Activated T-helper 2 cell treated with anti-CD3 and anti-CD28 coated beads, Interferon-gamma antibody, Interleukin-2, Interleukin-4, amounts not matched to agents 10 μg/mL and 5 μg/mL and 100 μg/mL, durations not matched to agents 14 hours and 24 hours and 36 hours (primary cell): ENCODE results near the gene MYO19. TPM values are rescaled to one million over a fixed set of nuclear protein-coding genes. Genes with fewer than 3 reads are reported as not detected.

Experiments
- DNase-seq: peaks from one replicate; pipeline ENCODE4 v3.0.0; 2021; ENCODE audit warnings: low spot score
- H3K27ac Mint-ChIP-seq: one replicate; pipeline ENCODE4 v1.8.0; 2021; ENCODE audit warnings: mixed read lengths
- H3K27me3 Mint-ChIP-seq: one replicate; pipeline ENCODE4 v1.8.0; 2021; ENCODE audit warnings: low read depth, mixed read lengths
- H3K36me3 Mint-ChIP-seq: one replicate; pipeline ENCODE4 v1.8.0; 2021; ENCODE audit warnings: low read depth, mixed read lengths
- H3K4me1 Mint-ChIP-seq: one replicate; pipeline ENCODE4 v1.8.0; 2021; ENCODE audit warnings: low read depth, mixed read lengths
- H3K4me3 Mint-ChIP-seq: one replicate; pipeline ENCODE4 v1.8.0; 2021; ENCODE audit warnings: low read depth, mild to moderate bottlenecking, moderate library complexity, mixed read lengths
- H3K9me3 Mint-ChIP-seq: one replicate; pipeline ENCODE4 v1.8.0; 2021; ENCODE audit warnings: mixed read lengths
- intact Hi-C: fragments of 100-400 bp; cut with micrococcal nuclease; formaldehyde crosslinking; loops from one replicate; pipeline ENCODE4 v1.15.1; 2023
- total RNA-seq: library from RNA; stranded (reverse); gene quantifications from 2 replicates; pipeline ENCODE4 v1.2.3, GENCODE V29; 2022

Gene MYO19
- total RNA-seq, 1 donor from 2014 or later: 155 TPM

DNA sequence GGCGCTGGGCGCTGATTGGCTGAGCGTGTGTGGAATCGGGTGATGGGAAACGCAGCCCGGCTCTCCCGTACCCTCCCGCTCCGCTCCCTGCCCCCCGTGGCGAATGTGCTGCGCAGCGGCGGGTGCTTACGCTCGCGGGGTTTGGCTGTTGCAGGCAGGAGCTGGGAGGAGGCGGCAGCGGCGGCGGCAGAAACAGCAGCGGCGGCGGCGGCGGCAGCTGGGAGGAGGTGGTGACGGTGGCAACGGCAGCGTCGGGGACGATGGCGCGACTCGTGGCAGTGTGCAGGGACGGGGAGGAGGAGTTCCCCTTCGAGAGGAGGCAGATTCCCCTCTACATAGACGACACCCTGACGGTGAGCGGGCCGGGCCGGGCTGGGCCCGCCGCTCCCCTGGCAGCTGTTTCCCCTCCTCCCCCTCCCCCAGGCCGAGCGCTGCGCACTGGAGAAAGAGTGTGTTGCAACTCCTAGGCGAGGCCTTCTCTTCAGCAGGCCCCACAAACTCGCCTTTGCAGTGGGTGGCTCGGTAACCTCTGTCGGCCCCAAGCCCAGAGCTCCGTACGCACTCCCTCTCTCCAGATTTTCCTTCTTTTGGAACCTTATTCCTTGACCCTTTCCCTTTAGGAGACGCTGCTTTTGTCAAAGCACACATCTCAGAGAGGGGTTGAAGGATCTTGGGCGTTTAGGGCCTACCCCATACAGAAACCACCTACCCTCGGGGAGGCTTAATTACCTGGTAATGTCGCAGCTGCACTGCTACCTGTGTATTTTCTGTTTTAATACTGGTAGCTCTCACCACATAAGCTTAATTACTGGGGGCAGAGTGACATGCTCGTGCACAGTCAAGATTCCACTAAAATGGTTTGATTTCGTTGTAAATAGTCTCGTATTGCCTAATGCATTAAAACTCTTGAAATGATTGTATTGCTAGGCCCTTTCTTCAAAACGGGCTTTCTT lies 11.1 kb upstream of the MYO19 start:
- Mint-ChIP-seq H3K4me3 (peak overlapping the region; percentile 90), H3K36me3 (peaks cover 45% of the 10 kb centered on the region), H3K9me3 (no peaks in the 10 kb centered on the region), H3K27ac (peak overlapping the region; percentile 93), H3K4me1 (peaks cover 30% of the 10 kb centered on the region), H3K27me3 (no peaks in the 10 kb centered on the region)
- intact Hi-C loops: loop anchor here (2.0 kb wide), 2 partner anchors 45 to 55 kb away; partner anchors contain the start of genes DHRS11 and MRM1
- peak; percentile 96 for DNase-seq

DNA sequence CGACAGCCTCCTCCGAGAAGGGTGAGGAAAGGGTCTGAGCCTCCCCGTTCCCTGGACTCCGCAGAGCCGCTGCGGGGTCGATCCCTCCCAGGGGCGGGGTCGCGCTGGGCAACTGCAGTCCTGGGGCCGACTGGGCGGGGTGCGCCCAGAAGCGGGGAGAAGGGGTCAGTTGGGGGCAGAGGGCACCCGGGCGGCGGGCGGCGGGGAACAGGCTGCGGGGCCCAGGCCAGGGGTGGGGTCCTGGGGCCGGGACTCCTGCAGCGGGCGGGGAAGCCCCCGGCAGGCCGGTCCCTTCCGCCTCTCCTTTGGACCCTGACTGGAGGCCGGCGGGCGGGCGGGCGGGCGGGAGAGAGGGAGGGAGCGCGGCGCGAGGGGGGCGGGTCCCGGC lies 10.4 kb upstream of the MYO19 start:
- peak overlapping the region; percentile 98 for H3K4me3 Mint-ChIP-seq
- H3K4me1 Mint-ChIP-seq: peaks cover 23% of the 10 kb centered on the region
- H3K9me3 Mint-ChIP-seq: no peaks in the 10 kb centered on the region
- DNase-seq: no peak
- H3K27me3 Mint-ChIP-seq: no peaks in the 10 kb centered on the region
- peaks cover 41% of the 10 kb centered on the region for H3K36me3 Mint-ChIP-seq
- peak overlapping the region; percentile 96 for H3K27ac Mint-ChIP-seq
- intact Hi-C loops: loop anchor here (2.0 kb wide), 2 partner anchors 46 to 56 kb away; partner anchors contain the start of genes DHRS11 and MRM1

DNA sequence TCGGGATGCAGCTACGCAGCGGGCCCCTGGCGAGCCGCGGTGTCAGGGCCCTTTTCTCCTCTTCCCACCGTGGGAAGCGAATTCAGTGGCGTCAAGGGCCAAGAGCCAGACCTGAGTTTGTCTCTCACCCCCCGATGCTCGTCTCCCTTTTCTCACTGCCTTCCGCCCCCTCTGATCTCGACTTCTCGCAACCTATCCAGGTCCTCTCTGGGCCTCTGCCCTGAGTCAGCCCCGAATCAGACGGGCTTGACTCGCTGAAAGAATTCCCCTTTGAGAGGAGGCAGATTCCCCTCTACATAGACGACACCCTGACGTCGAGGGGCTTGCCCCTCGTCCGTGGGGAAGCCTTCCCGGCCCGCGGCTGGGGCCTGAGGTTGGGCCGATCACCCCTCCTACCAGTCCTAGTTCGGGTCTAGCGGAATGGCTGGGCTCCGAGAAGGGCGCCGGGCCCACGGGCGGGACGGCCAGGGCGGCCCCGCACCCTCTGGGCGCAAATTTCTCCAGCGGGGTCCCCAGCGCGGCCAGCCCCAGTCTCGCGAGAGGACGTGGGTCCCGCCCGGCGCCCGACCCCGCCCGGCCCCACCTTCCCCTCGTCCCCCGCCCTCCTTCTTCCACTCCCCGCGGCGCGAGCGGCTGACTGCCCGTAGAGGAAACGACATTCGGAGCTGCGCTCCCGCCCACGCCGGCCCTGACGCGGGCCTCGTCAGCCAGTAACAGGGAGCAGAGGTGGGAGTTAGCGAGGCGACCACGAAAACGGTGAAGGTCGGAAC lies 9.8 kb upstream of the MYO19 start, which contains the start of gene GGNBP2:
TSS of gene GGNBP2 (plus strand) at position 613 of the 770 bp plus-strand sequence. CDS start 806 bp downstream, outside the sequence.
- Mint-ChIP-seq H3K36me3 (peaks cover 43% of the 10 kb centered on the region), H3K4me3 (peak within 1 kb of the TSS; percentile 98), H3K9me3 (no peaks in the 10 kb centered on the region), H3K27ac (peak within 1 kb of the TSS; percentile 96), H3K27me3 (no peaks in the 10 kb centered on the region), H3K4me1 (peaks cover 24% of the 10 kb centered on the region)
- intact Hi-C loops: loop anchor here (1.0 to 2.0 kb wide), 3 partner anchors 9 to 56 kb away; partner anchors contain the start of genes DHRS11 and MRM1
- peak; percentile 91 for DNase-seq

DNA sequence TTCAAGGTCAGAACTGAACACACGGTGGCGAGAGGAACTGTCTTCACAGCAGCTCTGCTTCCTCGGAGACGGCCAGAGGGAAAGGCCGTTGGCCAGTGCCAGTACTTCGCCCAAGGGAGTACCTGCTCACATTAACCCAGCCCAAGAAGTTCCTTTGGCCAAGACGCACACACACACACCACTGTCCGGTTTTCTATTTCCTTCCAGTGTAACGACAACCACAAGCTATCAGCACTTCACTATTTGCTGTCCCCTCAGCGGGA lies 9.3 kb upstream of the MYO19 start:
- DNase-seq: no peak
- peak overlapping the region; percentile 98 for H3K4me3 Mint-ChIP-seq
- H3K36me3 Mint-ChIP-seq: peaks cover 42% of the 10 kb centered on the region
- H3K27me3 Mint-ChIP-seq: no peaks in the 10 kb centered on the region
- H3K4me1 Mint-ChIP-seq: peaks cover 24% of the 10 kb centered on the region
- intact Hi-C loops: loop anchor here (1.0 to 2.0 kb wide), 3 partner anchors 9 to 57 kb away; partner anchors contain the start of genes DHRS11 and MRM1
- peak overlapping the region; percentile 96 for H3K27ac Mint-ChIP-seq
- no peaks in the 10 kb centered on the region for H3K9me3 Mint-ChIP-seq

DNA sequence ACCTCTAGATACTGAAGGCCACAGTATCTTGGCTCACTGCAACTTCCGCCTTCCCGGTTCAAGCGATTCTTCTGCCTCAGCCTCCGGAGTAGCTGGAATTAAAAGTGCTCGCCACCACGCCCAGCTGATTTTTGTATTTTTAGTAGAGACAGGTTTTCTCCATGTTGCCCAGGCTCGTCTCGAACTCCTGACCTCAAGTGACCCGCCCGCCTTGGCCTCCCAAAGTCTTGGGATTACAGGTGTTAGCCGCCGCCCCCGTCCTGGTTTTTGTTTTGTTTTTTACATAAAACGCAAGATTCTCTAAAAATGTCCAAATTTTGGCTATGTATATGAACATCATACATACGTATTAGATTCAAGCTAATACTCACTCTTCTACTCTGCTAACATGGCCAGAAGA lies 8.1 kb upstream of the MYO19 start:
- Mint-ChIP-seq H3K4me3 (no peak overlapping the region), H3K36me3 (peaks cover 42% of the 10 kb centered on the region), H3K4me1 (peaks cover 17% of the 10 kb centered on the region), H3K9me3 (no peaks in the 10 kb centered on the region), H3K27ac (no peak overlapping the region), H3K27me3 (no peaks in the 10 kb centered on the region)
- intact Hi-C loops: no loop called here
- DNase-seq: no peak

DNA sequence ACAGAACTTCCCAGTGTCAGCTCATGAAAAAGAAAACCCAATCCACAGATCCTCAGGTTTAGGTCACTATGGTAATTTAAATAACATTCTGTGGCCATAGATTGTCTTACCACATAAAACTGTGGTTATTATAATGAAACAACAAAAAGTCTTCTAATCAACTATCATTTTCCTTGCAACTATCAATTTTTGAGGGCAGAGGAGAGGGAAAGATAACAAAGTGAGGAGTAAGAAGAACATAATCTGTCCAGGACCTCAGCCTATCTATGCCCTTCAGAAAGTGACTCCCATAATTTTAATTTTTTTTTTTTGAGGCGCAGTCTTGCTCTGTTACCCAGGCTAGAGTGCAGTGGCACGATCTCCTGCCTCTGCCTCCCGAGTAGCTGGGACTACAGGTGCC lies 6.0 kb upstream of the MYO19 start:
- no peaks in the 10 kb centered on the region for H3K27me3 Mint-ChIP-seq
- intact Hi-C loops: no loop called here
- H3K27ac Mint-ChIP-seq: no peak overlapping the region
- H3K9me3 Mint-ChIP-seq: no peaks in the 10 kb centered on the region
- DNase-seq: no peak
- no peak overlapping the region for H3K4me3 Mint-ChIP-seq
- peaks cover 12% of the 10 kb centered on the region for H3K4me1 Mint-ChIP-seq
- peaks cover 40% of the 10 kb centered on the region for H3K36me3 Mint-ChIP-seq

DNA sequence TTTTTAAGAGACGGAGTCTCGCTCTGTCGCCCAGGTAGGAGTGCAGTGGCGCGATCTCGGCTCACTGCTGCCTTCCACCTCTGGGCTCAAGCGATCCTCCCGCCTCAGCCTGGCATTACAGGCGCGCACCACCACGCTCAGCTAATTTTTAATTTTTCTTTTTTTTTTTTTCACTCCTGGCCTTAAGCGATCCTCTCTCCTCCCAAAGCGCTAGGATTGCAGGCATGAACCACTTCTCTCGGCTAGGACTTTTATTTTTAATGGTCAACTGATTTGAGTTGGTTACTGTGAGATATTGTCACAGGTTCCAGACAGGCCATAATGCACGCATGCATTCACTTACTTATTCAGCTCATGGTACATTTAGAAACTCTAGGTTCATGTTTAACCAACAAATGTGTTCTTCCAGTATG lies 1.0 kb upstream of the MYO19 start:
- no peaks in the 10 kb centered on the region for H3K9me3 Mint-ChIP-seq
- intact Hi-C loops: loop anchor here (1.0 kb wide), 1 partner anchor 9 kb away; the partner anchor contains the start of gene GGNBP2
- peaks cover 64% of the 10 kb centered on the region for H3K36me3 Mint-ChIP-seq
- H3K27ac Mint-ChIP-seq: peak overlapping the region; percentile 98
- H3K27me3 Mint-ChIP-seq: no peaks in the 10 kb centered on the region
- no peak for DNase-seq
- peaks cover 24% of the 10 kb centered on the region for H3K4me1 Mint-ChIP-seq
- peak overlapping the region; percentile 98 for H3K4me3 Mint-ChIP-seq

DNA sequence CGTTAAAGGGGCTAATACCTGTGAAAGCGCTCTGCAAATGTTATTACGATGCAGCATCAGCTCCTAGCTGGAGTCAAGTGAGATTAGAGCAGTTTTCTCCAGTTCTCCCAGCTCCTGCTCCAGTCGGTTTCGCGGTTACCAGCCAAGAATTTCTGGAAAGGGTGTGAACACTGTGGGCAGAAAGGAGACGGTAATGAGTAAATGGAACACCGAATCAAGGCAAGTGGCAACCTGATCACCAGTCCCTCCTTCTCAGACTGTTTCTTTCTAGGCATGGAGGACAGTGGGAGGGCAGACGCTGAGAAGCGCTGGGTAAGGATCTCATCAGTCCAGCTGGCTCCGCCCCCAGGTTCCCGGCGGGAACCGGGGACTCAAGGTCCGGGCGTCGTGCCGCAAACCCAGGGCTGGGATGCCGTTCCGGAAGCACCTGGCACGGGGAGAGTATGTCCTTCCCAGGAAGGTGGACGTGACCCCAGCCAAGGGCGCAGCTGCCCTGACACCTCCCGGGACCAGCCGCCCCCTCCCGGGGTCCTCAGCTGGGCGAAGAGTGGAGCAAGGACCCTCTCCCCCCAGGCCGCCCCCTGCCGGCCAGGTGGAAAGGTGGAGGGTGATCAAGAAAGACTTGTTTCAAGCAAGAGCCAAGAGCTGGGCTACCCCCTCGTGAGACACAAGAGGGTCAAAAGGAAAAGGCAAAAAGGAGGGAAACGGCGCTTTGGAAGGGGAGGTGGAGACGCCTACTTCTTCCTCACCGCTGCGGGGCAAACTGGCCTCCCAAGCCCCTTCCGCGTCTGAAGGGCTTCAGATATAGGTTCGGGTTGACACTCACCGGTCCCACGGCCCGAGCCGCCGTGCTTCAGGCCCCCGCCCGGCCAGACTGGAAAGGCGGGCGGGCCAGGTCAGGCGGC lies 481 bp downstream of the MYO19 start:
- H3K27ac Mint-ChIP-seq: peak overlapping the region; percentile 98
- no peaks in the 10 kb centered on the region for H3K27me3 Mint-ChIP-seq
- DNase-seq: no peak
- peak overlapping the region; percentile 98 for H3K4me3 Mint-ChIP-seq
- peaks cover 25% of the 10 kb centered on the region for H3K4me1 Mint-ChIP-seq
- intact Hi-C loops: loop anchor here (1.0 to 5.0 kb wide), 2 partner anchors 48 to 188 kb away; partner anchors contain the start of gene ZNHIT3
- H3K36me3 Mint-ChIP-seq: peaks cover 61% of the 10 kb centered on the region
- H3K9me3 Mint-ChIP-seq: no peaks in the 10 kb centered on the region

DNA sequence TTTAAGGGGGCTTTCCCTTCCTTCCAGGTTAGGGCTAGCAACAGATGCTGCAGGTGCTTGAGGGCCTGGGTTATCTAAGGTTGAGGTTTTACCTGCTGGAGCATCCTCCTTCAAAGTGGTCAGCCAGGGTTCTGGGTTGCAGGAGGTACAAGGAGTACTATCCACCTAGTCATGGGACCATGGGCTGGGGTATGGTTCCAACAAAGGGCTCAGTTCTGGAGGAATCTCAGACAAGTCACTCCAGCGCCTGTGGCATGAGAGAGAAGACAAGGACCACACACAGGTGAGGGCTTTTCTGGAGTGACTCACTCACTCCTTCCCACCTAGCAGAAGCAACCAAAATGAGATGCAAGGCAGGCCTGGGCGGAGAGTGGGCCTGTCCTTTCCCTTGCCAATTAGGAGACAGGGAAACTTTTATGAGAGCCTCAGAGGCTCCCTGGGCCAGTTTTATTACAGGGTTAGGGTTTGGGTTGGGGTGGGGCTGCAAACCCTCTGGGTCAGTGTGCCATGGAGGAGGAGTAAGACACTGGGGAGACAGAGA lies 2.2 kb downstream of the MYO19 start:
- no peak for DNase-seq
- Mint-ChIP-seq H3K27ac (no peak overlapping the region), H3K4me3 (peak overlapping the region; percentile 43), H3K36me3 (peaks cover 61% of the 10 kb centered on the region), H3K4me1 (peaks cover 24% of the 10 kb centered on the region), H3K27me3 (no peaks in the 10 kb centered on the region), H3K9me3 (no peaks in the 10 kb centered on the region)
- intact Hi-C loops: loop anchor here (5.0 kb wide), 1 partner anchor 190 kb away; no protein-coding TSS in a partner anchor

DNA sequence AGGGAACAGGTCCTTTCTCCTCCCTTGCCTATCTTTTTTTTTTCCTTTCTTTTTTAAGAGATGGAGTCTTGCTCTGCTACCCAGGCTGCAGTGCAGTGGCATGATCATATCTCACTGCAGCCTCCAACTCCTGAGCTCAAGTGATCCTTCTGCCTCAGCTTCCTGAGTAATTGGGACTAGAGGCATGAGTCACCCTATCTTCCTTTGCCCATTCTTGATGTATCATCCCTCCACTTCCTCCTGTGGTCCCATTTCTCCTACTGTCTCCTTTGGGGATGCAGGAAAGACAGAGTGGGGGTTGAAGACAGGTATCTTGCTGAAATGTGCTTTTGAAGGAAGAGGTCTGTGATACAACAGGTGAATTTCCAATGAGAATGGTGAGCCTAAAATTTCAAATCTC lies 5.5 kb downstream of the MYO19 start:
- Mint-ChIP-seq H3K4me3 (no peak overlapping the region), H3K36me3 (peaks cover 64% of the 10 kb centered on the region), H3K4me1 (peaks cover 34% of the 10 kb centered on the region), H3K27ac (peak overlapping the region; percentile 6), H3K27me3 (no peaks in the 10 kb centered on the region), H3K9me3 (no peaks in the 10 kb centered on the region)
- intact Hi-C loops: no loop called here
- no peak for DNase-seq

DNA sequence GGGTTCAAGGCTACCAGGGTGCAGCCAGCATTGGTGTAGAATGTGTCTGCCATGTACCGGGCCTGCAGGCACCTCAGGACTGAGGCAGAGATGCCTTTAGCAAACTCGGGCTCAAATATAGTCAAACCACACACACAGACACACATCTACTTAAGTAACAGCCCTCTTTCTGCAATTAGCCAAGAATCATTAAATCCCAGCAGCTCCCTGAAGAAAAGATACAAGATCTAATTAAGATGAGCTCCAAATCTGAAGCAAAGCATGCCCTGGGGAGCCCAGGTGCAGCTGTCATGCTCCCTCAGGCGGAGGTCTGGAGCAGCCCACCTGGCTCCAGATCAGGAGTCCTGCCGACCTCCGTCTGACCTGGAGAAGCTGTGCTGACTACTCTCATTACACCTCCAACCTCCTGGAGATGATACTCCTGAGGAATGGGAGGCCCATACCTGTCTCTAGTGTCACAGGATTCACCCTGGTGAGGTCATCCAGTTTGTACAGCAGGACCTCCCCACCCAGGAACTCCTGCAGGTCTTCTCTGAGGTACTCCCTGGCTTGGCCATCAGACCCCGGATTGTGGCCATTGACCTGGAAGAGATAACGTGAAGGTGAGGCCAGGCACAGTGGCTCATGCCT lies 6.9 kb downstream of the MYO19 start:
- Mint-ChIP-seq H3K4me3 (no peak overlapping the region), H3K4me1 (peaks cover 25% of the 10 kb centered on the region), H3K9me3 (no peaks in the 10 kb centered on the region), H3K36me3 (peaks cover 61% of the 10 kb centered on the region), H3K27me3 (no peaks in the 10 kb centered on the region), H3K27ac (no peak overlapping the region)
- no peak for DNase-seq
- intact Hi-C loops: no loop called here
